HuH-7 (cell line): ENCODE results near the gene ITPR3.
"Not testable (repeated sequence)": the region's sequence is repeated elsewhere in the genome, so short reads cannot be mapped to it uniquely, and the experiment has no call there.

Experiments
- DNase-seq: peaks from one replicate; pipeline ENCODE4 v3.0.0; 2011; ENCODE audit warnings: low spot score

The ITPR3 gene

DNA sequence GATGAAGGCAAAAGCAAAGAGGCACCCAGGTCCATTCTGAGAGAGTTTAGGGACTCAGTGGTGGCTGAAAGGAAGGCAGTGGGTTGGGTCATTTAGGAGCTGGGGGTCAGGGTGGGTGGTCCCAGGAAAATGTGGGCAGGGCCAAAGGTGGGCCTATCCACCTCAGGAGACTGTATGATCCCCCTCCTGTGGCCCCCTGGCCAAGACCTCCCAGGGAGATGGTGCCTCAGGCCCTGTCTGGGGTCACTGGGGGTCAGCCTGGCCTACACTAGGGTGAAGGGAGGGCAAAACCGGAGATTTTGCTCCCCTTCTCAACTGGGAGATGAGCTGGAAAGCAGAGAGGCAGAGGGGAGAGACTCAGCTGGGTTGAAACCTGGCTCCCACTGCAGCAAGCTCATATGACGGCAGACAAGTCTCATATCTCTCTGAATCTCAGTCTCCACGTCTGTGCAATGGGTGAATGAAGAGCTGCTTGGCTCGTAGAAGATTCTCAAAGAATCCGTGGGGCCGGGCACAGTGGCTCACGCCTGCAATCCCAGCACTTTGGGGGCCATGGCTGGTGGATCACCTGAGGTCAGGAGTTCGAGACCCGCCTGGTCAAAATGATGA lies 29.6 kb upstream of the ITPR3 start:
- DNase-seq = no peak

DNA sequence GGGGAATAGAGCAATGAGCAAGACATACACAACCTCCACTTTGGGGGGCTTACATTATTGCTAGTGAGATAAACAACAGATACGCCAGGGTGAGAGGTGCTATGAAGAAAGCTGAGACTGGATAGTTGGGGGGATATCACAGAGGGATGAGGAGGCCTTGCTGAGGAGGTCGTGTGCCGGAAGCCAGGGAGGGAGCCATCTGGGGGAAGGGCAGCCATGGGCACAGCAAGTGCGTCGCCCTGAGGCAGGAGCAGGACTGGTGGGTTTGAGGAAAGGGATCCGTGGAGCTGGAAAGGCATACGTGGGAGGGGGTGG lies 28.9 kb upstream of the ITPR3 start:
- DNase-seq = no peak

DNA sequence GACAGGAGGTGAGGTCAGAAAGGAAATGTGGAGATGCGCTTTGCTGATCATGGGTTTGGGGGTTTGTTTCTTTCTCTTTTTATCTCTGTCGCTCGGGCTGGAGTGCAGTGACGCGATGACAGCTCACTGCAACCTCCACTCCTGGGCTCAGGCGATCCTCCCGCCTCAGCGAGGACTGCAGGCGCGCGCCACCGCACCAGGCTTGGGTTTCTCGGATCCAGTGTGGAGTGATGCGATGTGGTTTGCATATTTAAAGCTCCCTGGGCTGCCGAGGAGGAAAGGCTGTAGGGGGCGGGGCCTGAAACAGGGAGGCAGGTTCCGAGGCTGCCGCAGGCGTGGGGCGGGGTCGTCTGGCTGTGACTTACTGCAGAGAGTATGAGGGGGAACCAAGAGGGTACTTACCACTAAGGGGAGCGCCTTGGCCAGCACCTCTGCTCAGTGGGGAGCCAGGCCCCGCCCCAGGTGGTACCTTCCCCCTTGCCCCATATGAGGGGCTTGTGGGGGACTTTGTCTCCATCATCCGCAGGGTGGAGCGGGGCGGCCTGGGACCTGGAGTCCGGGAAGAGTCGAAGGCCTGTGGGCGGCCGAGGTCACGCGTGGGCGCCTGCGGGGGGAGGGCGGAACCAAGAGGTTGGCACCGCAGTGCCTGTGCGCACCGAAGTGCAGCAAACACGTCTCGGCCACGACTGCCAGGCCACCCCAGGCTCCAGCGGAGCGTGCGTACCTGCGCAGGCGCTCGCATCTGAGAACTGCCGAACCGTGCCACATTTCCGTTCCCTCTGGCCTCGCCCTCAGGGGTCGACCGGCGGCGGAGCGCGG lies 28.3 kb upstream of the ITPR3 start:
- no peak for DNase-seq

DNA sequence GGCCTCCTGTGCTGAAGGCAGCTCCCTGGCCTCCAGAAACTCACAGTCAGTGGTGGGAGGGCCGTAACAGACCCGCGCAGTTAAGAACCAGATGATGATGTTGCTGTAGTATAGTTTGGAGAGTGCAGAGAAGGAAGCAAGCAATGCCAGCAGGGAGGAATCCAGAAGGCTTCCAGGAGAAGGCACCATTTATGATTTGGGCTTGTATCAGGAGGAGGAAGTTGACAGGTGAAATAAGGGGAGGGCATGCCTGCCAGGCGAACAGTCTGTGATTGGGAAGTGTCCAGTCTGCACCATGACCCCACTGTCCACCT lies 27.8 kb upstream of the ITPR3 start:
- DNase-seq = no peak

DNA sequence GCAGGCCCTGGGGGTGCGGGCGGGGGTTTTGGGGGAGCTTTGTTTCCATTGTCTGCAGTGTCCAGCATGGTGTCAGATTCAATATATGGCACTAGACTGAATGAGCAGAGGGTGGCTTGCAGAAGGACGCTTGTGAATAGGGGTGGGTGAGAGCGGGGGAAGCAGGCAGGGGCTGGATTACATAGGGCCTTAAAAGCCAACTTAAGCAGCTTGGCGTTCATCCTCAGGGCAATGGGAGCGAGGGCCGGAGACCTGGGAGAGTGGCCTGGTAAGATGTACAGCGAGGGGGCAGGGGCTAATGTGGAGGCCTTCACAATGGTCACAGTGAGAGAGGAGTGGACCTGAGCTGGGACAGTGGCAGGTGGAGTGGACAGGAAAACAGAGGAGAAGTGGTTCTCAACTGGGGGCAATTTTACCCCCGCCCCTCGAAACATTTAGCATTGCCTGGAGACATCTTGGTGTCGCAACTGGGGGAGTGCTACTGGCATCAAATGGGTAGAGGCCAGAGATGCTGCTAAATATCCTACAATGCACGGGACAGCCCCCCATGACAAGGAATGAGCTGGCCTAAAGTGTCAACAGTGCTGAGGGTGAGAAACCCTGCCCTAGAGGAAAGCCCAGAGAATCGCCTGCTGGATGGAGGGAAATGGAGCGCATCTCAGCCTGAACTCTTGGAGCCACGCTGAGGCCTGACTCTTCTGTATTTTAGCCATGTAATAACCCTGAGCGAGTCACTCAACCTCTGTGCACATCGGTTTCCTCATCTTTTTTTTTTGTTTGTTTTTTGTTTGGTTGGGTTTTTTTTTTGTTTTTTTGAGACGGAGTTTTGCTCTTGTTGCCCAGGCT lies 25.9 kb upstream of the ITPR3 start:
- no peak for DNase-seq

DNA sequence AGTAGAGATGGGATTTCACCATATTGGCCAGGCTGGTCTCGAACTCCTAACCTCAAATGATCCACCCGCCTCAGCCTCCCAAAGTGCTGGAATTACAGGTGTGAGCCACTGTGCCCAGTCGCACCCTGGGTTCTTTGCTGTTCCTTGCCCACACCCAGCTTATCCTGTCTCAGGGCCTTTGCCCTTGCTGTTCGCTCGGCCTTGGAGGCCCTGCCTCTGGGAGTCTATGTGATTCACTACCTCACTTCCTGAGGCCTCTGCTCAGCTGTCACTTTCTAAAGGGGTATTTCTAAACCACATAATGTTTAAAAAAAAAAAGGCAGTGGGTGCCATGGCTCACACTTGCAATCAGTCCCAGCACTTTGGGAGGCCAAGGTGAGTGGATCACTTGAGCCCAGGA lies 24.2 kb upstream of the ITPR3 start:
- DNase-seq = not testable (repeated sequence)

DNA sequence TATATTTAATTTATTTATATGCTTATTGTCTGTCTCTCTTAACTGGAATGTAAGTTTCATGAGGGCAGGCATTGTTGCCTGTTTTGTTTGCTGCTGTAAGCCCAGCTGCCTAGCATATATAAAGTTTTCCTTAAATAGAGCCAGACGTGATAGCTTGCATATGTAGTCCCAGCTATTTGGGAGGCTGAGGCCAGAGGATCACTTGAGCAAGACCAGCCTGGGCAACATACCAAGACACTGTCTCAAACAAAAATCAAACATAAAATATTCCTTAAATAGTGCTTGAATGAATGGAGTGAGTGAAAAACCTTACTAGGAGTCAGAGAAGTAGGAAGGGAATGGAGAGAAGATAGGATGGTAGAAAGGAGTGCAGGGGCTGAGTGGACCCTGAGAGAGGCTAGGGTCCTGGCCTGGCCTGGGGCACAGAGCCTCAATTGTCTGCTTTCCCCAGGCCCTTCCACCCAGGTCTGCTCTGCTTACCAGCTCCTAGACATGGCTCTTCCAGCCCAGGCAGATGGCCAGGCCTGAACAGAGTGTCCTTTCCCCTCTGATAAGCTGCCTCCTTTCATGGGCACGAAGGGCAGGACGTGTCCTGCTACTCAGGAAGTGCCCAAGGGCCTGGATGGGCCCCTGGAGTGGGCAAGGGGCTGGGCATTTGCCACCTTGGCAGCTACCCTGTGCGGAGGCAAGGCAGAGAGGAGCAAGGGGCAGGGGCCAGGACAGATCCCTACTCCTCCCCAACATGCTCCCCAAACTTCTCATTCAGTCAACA lies 23.4 kb upstream of the ITPR3 start:
- DNase-seq = no peak

DNA sequence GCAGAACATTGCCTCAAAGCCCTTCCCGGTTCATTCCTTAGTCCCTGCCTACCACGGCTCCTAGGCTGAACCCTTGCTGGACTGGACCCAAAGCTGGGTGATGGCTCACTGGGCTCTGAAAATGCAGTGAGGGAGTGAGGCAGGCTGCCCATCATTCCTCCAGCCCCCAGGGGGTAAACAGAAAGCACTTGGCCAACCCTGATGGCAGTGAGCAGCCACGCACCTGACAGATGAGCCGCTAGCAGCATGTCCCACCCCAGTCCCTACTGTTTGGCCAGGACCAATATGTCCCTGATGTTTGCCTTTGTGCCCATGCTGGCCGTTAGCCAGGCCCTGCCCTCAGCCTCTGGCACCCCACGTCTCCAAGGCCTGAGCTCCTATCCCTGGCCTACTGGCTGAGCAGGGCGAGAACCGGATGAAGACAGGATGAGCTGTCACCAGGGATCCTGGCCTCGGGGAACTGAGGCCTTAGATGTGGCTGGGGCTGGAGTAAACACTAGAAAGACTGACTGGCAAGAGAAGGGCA lies 21.6 kb upstream of the ITPR3 start:
- DNase-seq = no peak

DNA sequence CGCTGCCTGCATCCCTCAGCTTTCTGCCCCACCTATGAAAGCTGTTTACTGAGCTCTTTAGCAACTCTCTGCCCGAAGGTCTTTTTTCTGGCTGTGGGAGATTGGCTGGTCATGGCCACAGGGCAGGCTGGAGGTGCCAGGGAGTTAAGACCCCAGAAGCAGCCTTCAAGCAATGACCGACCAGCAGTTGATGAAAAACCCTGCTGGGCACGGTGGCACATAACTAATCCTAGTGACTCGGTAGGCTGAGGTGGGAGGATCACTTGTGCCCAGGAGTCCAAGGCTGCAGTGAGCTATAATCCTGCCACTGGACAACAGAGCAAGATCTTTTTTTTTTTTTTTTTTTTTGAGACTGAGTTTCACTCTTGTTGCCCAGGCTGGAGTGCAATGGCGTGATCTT lies 20.4 kb upstream of the ITPR3 start:
- DNase-seq = no peak

DNA sequence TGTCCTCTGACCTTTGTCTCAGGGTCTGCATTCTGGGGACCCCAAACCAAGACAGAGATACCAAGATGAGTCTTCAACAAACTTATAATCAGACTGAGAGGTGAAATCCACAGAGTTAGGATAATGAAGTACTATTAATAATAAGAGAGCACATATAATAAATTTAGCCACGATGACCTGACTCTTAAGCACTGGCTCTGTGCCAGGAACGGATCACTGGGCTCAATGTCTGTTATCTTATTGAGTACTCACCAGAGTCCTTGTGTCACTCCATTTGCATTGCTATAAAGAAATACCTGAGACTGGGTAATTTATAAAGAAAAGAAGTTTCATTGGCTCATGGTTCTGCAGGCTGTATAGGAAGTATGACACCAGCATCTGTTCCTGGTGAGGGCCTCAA lies 18.9 kb upstream of the ITPR3 start:
- no peak for DNase-seq

DNA sequence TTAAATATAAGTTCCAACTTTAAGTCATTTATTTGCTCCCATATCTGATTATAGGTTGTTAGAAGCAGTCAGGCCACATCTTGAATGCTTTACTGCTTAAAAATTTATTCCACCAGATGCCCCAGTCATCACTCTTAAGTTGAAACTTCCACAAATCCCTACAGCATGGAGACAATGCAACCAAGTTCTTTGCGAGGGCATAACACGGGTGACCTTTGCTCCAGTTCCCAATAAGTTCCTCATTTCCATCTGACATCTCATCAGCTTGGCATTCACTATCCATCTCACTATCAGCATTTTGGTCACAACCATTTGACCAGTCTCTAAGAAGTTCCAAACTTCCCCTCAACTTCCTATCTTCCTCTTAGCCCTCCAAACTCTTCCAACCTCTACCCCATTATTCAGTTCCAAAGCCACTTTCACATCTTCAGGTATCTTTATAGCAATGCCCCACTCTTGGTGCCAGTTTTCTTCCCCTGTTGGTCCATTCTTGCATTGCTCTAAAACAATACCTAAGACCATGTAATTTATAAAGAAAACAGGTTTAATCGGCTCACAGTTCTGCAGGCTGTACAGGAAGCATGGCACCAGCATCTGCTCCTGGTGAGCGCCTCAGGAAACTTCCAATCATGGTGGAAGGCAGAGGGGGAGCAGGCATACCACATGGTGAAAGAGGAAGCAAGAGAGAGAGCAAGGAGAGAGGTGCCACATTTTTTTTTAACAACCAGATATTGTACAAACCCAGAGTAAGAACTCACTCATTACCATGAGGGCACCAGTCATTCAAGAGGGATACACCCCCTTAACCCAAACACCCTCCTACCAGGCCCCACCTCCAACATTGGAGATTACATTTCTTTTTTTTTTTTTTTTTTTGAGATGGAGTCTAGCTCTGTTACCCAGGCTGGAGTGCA lies 15.9 kb upstream of the ITPR3 start:
- DNase-seq = no peak

DNA sequence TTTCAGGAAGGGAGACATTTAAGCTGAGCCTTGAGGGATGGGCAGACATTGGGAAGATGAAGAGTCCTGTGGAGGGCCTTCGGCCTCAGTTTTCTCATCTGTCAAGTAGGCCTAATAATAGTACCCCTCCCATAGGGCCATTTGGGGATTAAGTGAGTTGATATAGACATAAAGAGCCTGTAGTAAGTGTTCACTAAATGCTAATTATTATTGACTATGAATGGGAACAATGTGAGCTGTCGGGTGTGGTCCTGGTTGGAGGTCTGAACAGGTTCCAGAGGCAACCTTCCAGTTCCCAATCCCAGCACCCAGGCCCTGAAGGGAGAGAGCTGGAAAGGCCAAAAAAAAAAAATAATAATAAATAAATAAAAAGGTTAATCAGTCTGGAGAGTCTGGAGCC lies 14.5 kb upstream of the ITPR3 start:
- DNase-seq = no peak

DNA sequence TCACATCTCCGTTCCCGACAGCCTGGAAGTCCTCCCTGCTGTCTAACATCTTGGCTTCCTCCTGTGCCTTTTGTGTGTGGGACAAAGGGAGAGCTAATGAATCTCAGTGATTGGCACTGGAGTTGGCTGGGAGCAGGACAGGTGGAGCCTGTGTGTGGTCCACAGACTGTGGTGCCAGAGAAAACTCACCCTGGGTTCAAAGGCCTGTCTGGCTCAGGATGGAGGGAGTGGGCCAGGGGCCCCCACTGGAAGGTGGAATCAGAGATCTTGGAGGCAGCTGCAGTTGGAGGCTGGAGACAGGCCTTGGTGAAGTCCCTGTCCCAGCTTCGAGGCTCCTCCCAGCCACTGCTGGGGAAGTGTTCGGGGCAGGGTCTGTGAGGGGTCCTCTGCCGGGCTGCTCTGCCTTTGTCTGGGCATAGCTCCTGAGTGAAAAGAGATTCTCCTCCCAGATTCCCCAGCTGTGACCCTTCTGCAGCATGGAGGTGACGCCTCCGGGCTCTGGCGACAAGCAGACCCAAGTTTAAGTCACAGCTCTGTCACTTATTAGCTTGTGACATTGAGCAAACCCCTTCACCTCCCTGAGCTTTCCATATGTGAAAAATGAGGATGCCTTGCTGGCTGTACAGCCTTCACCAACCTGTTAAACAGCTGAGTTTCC lies 13.9 kb upstream of the ITPR3 start:
- no peak for DNase-seq

DNA sequence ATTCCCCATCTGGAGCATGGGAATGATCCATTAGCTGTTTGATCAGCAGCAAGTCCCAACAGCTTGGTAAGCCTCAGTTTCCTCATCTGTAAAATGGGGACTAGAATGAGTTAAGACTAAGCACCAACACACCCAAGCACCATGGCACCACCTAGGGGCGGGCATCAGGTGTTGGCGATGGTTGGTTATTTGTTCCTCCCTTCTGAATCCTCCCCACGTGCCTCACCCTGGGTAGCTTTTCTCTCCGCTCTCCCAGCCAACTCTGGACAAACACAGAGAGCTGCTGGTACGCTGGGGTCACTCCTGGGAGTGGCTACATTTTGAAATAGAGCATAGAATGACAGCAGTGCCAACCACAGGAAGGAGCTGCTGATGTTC lies 13.3 kb upstream of the ITPR3 start:
- DNase-seq = no peak

DNA sequence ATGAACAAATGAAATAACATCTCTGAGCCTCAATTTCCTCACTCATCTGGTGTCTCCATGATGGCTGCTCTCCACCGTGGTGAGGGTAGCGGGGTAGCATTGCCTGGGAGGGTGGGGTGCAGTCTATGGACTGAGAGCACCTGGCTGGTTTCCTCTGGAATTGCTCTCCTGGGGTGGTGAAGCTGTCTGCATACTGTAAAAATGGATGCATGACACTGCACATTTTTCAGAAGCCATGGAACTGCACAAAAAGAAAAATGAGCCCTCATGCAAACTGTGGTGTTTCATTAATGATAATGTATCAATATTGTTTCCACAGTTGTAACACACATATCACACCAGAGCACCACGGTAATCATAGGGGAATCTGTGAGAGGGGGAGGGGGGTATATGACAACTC lies 12.1 kb upstream of the ITPR3 start:
- DNase-seq = no peak

DNA sequence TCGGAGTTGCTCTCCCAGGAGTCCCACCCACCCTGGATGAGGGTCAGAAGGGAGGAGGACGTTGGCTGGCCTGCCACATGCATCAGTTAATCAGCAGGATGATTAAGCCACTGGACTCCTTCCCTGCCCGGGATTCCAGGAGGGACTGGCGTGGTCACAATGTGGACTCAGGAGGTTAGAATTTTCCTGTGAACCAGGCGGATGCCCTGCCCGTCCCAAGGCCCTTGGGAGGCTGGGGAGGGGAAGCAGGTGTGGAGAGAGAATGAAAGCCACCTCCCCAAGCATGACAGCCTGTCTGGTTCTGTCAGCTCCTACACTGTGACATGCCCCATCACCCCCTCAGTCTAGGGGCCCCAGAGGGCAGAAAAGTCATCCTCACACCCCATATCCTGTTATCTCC lies 11.6 kb upstream of the ITPR3 start:
- no peak for DNase-seq

DNA sequence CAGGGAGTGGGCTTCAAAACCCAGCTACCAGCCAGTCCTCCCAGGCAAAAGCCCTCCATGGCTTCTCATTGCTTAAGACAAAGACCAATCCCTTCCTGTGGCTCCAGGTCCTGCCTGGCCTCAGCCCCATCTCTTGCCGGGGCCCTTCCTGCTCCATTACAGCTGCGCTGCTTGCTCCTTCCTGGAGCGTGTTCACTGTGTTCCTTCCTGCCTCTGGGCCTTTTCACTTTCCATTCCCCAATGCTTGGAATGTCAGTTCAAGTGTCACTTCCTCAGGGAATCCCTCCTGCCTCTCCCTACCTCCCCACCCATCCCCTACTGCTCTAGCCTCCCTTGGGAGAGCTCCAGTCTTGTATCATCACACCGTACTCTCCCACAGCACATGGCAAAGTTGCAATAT lies 11.1 kb upstream of the ITPR3 start:
- no peak for DNase-seq

DNA sequence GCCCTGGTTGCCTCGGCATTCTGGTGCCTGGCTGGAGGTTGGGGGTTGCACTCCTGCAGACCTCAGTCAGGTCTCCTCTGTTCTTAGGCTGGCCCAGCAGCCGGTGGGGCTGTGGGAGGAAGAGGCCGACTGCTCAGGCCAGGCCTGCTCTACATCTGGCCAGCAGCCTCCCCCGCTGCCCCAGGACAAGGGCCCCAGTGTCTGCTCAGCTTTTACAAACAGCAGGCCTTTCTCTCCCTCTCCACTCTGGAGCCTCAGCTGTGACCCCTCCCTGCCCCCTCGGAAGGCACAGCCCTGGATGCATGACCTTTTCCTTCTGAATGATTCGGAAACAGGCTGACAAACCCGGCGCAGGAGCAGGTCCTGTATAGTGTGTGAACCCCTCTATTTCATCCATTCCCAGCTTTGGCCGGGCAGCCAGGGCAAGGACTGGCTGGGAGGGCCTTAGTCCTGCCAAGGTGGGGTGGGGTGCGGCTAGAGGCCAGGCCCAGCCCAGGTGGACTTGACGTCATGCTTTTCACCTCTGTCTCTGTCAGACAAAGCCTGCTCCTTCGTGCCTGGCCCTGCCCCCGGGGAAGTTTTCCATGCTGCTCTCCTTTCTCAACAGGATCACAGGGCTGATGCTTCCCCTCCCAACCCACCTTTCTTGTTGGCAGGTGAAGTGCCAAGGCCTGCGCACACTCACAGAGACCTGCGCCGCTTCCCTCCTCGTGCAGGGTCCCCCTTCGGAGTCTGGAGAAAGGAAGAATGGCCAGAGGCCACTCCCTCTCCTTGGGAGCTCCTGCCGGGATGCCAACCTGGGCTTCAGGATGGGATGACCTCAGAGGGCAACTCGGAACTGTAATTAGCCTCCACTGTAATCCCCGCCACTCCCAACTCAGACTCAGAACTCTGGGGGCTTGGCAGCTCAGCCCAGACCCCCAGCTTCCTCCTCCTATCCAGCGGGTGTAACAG lies 10.1 kb upstream of the ITPR3 start:
- DNase-seq = no peak

DNA sequence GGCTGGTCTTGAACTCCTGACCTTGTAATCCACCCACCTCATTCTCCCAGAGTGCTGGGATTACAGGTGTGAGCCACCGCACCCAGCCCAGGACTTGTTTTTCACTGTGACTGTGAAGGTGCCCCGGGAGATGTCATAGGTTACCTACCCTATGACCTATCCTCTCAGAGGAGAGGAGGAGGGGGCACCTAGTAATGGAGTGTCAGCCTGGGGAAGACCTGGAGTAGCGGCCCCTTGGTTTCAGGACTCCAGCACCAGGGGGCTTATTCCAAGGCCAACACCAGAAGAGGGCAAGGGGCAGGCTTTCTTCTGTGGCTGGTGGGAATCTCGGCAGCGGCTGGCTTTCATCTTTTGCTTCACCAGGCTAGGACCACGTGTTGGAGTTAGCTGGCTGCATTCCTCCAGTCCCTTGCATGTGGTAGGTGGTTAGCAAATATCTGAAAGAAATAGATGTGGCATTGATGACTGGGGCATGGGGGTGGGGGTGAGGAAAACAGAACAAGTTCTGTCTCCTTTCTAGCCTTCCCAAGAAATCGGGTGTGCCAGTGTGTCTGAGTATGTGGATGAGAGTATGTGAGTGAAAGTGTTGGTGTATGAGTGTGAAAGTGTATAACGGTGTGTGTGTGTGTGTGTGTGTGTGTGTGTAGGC lies 7.9 kb upstream of the ITPR3 start:
- DNase-seq = no peak
